OCI-LY7 (cell line): ENCODE results near the gene CCDC116.

Experiments
- EZH2phosphoT487 ChIP-seq: fragments of 200-600 bp; sonication (generic); IDR thresholded peaks from 2 replicates; pipeline ENCODE4 v1.6.1; 2018; ENCODE audit warnings: low read depth, borderline replicate concordance, mild to moderate bottlenecking, mixed run types, antibody characterized with exemption, low read length, moderate library complexity, mixed read lengths
- TF ChIP-seq, protein P1 (sequence below): fragments of 200-600 bp; sonication (generic); conservative IDR thresholded peaks from 2 replicates; pipeline ENCODE4 v1.5.1; 2014; ENCODE audit warnings: mild to moderate bottlenecking, antibody characterized with exemption, low read length, moderate library complexity, mixed read lengths

DNA sequence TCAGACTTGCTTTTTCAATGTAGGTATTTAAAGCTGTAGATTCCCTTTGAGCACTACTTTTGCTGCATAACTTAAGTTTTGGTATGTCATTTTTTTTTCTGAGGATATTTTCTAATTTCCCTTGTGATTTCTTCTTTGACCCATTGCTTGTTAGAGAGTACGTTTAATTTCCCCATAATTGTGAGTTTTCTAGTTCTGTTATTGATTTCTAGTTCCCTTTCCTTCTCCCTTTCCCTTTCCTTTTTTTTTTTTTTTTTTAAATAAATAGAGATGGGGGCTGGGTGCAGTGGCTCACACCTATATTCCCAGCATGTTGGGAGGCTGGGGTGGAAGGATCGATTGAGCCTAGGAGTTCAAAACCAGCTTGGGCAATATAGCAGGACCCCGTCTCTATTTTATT is 34.3 kb upstream of the CCDC116 start:
- TF ChIP-seq, protein P1, sequence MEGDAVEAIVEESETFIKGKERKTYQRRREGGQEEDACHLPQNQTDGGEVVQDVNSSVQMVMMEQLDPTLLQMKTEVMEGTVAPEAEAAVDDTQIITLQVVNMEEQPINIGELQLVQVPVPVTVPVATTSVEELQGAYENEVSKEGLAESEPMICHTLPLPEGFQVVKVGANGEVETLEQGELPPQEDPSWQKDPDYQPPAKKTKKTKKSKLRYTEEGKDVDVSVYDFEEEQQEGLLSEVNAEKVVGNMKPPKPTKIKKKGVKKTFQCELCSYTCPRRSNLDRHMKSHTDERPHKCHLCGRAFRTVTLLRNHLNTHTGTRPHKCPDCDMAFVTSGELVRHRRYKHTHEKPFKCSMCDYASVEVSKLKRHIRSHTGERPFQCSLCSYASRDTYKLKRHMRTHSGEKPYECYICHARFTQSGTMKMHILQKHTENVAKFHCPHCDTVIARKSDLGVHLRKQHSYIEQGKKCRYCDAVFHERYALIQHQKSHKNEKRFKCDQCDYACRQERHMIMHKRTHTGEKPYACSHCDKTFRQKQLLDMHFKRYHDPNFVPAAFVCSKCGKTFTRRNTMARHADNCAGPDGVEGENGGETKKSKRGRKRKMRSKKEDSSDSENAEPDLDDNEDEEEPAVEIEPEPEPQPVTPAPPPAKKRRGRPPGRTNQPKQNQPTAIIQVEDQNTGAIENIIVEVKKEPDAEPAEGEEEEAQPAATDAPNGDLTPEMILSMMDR = no peak
- no peak for TF ChIP-seq EZH2phosphoT487
